Ascending aorta (tissue), 2 donors: ENCODE results near the gene RGS7. TPM values are rescaled to one million over a fixed set of nuclear protein-coding genes. Genes with fewer than 3 reads are reported as not detected.

Experiments used
- DNase-seq, 2 donors: peaks; one replicate each; pipeline ENCODE4 v3.0.0-alpha.2; 2019; ENCODE audit warnings: low spot score in 2 of 2
- H3K27ac ChIP-seq, 2 donors: fragments of 200-600 bp; sonication (generic); one replicate each; pipeline ENCODE4 v1.5.1; 2016 to 2017; ENCODE audit warnings: mild to moderate bottlenecking in 1 of 2
- H3K27me3 ChIP-seq: fragments of 200-600 bp; sonication (generic); one replicate; pipeline ENCODE4 v1.5.1; 2017
- H3K36me3 ChIP-seq, 2 donors: fragments of 200-600 bp; sonication (generic); one replicate each; pipeline ENCODE4 v1.5.1; 2016
- H3K4me1 ChIP-seq, 2 donors: fragments of 200-600 bp; sonication (generic); one replicate each; pipeline ENCODE4 v1.5.1; 2016 to 2017; ENCODE audit warnings: mild to moderate bottlenecking in 1 of 2
- H3K4me3 ChIP-seq, 2 donors: fragments of 200-600 bp; sonication (generic); one replicate each; pipeline ENCODE4 v1.5.1; 2016 to 2017; ENCODE audit warnings: mild to moderate bottlenecking in 1 of 2
- H3K9me3 ChIP-seq, 2 donors: fragments of 200-600 bp; sonication (generic); one replicate each; pipeline ENCODE4 v1.5.1; 2016
- intact Hi-C: fragments of 100-400 bp; cut with DNase I; formaldehyde crosslinking; loops from one replicate; pipeline ENCODE4 v1.15.1; 2023
- total RNA-seq: library from RNA; depleted of rRNA; stranded (reverse); fragments of >200 nt; gene quantifications from one replicate; pipeline ENCODE4 v1.1.0, GENCODE V29; 2016
- TF ChIP-seq, protein P1 (sequence below), 3 experiments: fragments of 200-600 bp in 2 of 3; fragments of 450-650 bp in 1 of 3; sonication (generic) in 2 of 3; IDR thresholded peaks; one replicate each; pipeline ENCODE4 v1.5.1; 2016 to 2019; ENCODE audit warnings: antibody characterized with exemption in 3 of 3, mild to moderate bottlenecking in 1 of 3, moderate library complexity in 1 of 3

RGS7 gene
- total RNA-seq, 1 donor from 2014 or later, result not detected

DNA sequence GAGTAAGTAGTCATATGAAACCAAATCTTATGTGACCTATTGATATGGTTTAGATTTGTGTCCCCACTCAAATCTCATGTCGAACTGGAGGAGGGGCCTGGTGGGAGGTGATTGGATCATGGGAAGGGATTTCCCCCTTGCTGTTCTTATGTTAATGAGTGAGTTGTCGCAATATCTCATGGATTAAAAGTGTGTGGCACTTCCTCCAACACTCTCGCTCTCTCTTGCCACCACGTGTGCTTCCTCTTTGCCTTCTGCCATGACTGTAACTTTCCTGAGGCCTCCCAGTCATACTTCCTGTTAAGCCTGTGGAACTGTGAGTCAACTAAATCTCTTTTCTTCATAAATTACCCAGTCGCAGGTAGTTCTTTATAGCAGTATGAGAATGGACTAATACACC lies 241.2 kb downstream of the RGS7 start:
- Histone ChIP-seq H3K4me1 (no peaks in the 10 kb centered on the region), H3K4me3 (no peak overlapping the region), H3K36me3 (no peaks in the 10 kb centered on the region), H3K27me3 (no peaks in the 10 kb centered on the region), H3K27ac (no peak overlapping the region), H3K9me3 (no peaks in the 10 kb centered on the region)
- DNase-seq, result no peak
- TF ChIP-seq, protein P1, sequence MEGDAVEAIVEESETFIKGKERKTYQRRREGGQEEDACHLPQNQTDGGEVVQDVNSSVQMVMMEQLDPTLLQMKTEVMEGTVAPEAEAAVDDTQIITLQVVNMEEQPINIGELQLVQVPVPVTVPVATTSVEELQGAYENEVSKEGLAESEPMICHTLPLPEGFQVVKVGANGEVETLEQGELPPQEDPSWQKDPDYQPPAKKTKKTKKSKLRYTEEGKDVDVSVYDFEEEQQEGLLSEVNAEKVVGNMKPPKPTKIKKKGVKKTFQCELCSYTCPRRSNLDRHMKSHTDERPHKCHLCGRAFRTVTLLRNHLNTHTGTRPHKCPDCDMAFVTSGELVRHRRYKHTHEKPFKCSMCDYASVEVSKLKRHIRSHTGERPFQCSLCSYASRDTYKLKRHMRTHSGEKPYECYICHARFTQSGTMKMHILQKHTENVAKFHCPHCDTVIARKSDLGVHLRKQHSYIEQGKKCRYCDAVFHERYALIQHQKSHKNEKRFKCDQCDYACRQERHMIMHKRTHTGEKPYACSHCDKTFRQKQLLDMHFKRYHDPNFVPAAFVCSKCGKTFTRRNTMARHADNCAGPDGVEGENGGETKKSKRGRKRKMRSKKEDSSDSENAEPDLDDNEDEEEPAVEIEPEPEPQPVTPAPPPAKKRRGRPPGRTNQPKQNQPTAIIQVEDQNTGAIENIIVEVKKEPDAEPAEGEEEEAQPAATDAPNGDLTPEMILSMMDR (IDR thresholded peaks at IDR 0.05), result no peak
- intact Hi-C loops, result no loop called here

DNA sequence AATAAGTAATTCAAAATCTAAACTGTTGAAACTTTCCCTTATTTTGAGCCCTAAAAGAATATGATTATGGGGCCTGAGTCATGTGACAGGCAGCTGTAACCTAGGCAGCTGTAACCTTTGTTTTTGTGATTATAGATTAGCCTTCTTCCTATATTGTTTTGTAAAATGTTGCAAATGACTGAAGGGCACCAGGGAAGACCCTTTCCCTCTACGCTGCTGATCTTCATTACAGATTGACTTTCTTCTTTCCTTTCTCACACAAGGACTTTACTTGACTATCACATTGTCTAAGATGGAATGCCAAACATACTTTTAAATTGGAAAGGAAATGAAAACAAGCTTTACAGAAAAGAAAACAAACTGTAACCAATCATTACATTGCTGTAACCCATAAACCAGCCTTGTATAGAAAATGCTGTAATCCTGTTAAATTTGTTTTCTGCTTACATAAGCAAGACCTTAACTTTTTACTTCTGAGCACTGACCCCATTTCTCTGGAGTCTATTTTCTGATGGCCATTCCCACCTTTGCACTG lies 242.2 kb downstream of the RGS7 start:
- Histone ChIP-seq H3K36me3 (no peaks in the 10 kb centered on the region), H3K27me3 (no peaks in the 10 kb centered on the region), H3K9me3 (no peaks in the 10 kb centered on the region), H3K4me1 (no peaks in the 10 kb centered on the region), H3K27ac (no peak overlapping the region), H3K4me3 (no peak overlapping the region)
- intact Hi-C loops, result no loop called here
- DNase-seq, result no peak
- TF ChIP-seq, protein P1 (IDR thresholded peaks at IDR 0.05), result no peak

DNA sequence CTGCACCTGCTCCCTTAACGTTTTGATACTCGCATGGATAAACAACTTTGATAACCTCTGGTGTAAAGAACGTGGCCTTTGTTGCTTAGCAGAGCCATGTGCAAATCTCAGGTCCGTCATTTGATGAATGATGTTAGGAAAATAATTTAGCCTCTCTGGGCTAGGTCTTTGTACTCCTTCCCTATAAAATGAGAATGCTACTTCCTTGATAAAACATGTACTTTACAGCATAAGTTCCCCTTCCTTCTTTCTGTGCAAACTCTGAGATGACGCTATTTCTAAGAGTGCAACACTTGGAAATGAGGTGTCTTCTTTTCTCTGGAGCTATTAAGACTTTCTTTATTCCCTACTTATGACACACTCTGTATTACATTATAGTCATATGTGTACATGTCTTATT lies 243.4 kb downstream of the RGS7 start:
- Histone ChIP-seq H3K27ac (no peak overlapping the region), H3K4me1 (no peaks in the 10 kb centered on the region), H3K9me3 (no peaks in the 10 kb centered on the region), H3K4me3 (no peak overlapping the region), H3K27me3 (no peaks in the 10 kb centered on the region), H3K36me3 (no peaks in the 10 kb centered on the region)
- DNase-seq, result no peak
- intact Hi-C loops, result no loop called here
- TF ChIP-seq, protein P1 (IDR thresholded peaks at IDR 0.05), result no peak

DNA sequence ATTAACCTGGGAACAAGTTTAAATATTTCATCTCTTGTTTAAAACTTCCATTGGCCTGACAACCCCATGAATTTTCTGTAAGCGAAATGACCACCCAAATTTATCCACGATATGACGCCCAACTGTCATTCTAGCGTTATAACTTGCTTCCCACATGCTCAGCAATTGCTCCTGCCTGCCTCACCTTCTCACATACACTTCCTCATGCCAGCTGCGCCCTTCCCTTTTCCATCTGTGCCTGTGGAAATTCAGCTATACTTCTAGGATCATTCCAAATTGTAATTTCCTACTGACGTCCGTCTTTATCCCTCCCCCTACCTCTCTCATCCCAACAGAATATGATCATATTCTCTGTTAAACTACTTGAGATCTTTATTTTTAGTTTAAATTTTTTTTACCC lies 248.0 kb downstream of the RGS7 start:
- no peak for DNase-seq
- TF ChIP-seq, protein P1 (IDR thresholded peaks at IDR 0.05), result no peak
- intact Hi-C loops, result no loop called here

DNA sequence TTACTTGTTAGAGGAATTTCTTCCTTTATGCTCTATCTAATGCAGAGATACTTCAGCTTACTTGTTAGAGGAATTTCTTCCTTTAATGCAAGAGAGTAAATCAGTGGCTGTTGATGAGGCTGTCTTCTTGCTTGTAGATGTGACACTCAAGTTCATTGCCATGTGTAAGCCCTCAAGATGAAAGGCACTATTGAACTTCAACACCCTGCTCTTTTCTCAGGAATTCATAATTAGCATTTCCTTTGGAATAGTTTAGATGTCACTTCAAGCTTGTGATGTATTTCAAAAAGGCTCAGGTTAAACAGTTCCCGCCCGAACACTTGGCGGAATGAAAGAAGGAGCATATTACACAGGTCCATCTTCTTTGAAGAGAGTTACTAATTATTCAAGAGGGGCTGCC lies 251.9 kb downstream of the RGS7 start:
- no peak for DNase-seq
- TF ChIP-seq, protein P1 (IDR thresholded peaks at IDR 0.05), result no peak
- Histone ChIP-seq H3K36me3 (no peaks in the 10 kb centered on the region), H3K9me3 (no peaks in the 10 kb centered on the region), H3K4me1 (no peaks in the 10 kb centered on the region), H3K27me3 (no peaks in the 10 kb centered on the region), H3K27ac (no peak overlapping the region), H3K4me3 (no peak overlapping the region)
- intact Hi-C loops, result no loop called here

More for the DNA sequence above, 248.0 kb downstream of the RGS7 start:
- H3K4me1 ChIP-seq, result no peaks in the 10 kb centered on the region
- no peak overlapping the region for H3K27ac ChIP-seq
- no peaks in the 10 kb centered on the region for H3K36me3 ChIP-seq
- H3K27me3 ChIP-seq, result no peaks in the 10 kb centered on the region
- H3K4me3 ChIP-seq, result no peak overlapping the region
- no peaks in the 10 kb centered on the region for H3K9me3 ChIP-seq

DNA sequence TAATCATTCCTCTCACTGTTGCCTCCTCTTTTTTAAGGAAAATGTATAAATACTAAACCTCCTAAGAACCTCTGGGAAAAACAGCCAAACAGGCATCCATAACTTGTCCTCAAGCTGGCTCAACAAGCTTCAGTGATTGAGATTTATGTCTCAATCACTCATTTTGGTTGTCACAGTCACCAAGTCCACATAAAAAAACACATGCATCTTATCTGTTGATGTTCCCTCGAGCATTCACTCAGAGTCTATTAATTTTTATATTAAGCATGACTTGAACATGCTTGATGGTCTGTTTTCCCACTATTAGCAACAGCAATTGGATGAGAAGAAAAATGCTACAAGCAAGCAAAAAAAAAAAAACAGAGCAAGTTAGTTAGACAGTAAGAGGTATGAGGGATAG lies 254.3 kb downstream of the RGS7 start:
- intact Hi-C loops, result no loop called here
- H3K9me3 ChIP-seq, result no peaks in the 10 kb centered on the region
- TF ChIP-seq, protein P1 (IDR thresholded peaks at IDR 0.05), result no peak

More for the DNA sequence above, 254.3 kb downstream of the RGS7 start:
- H3K4me1 ChIP-seq, result no peaks in the 10 kb centered on the region
- DNase-seq, result no peak
- H3K36me3 ChIP-seq, result no peaks in the 10 kb centered on the region
- no peak overlapping the region for H3K27ac ChIP-seq
- H3K27me3 ChIP-seq, result no peaks in the 10 kb centered on the region
- H3K4me3 ChIP-seq, result no peak overlapping the region
